ENCODE data around the gene RASD2. TPM values are rescaled to one million over a fixed set of nuclear protein-coding genes. Genes with fewer than 3 reads are reported as not detected.

The RASD2 gene
- total RNA-seq, 1 experiment from 2014 or later = 0.42 TPM

DNA sequence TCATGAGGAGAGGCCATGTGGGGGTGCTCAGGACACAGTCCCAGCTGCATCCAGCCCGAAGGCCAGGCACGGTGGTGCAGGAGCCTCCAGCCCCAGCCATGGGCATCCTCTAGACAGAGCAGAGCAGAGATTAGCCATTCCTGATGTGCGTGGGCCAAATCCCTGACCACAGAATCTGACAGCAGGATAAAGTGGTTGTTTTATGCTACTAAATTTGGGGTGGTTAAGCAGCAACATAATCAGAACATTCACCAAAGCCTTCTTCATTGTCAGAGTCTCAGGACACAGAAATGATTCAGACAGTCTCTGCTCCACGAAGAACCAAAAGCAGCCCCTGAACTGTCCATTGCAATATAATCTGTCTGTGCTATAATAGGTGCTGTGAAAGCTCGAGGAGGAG, 19.7 kb downstream of the RASD2 start:
- TF ChIP-seq CTCF (conservative IDR thresholded peaks at IDR 0.05) = no peak
- H4K5ac ChIP-seq (ENCODE audit: insufficient read length, low read depth, low read length) = no peak overlapping the region
- H3K4me2 ChIP-seq (ENCODE audit: insufficient read depth, insufficient read length, low read length) = no peak overlapping the region

More for the DNA sequence above, 19.7 kb downstream of the RASD2 start:
- no peak overlapping the region for H2BK120ac ChIP-seq (ENCODE audit: low read depth, low read length, poor library complexity, severe bottlenecking)
- no peaks in the 10 kb centered on the region for H3K9me3 ChIP-seq (ENCODE audit: control insufficient read depth, low read depth, low read length)
- H3K79me2 ChIP-seq (ENCODE audit: insufficient read depth, low read length) = no peaks in the 10 kb centered on the region
- Mint-ChIP-seq H3K36me3 (ENCODE audit: insufficient read depth in 1 of 3, low read depth in 3 of 3) (no peaks in the 10 kb centered on the region), H3K9me3 (no peaks in the 10 kb centered on the region), H3K4me1 (peaks cover 18 to 27% of the 10 kb centered on the region in 2 experiments), H3K4me3 (no peak overlapping the region), H3K27me3 (ENCODE audit: low read depth) (peaks cover 28% of the 10 kb centered on the region), H3K27ac (no peak overlapping the region)
- H2BK15ac ChIP-seq (ENCODE audit: low read depth, low read length) = no peak overlapping the region
- H3K18ac ChIP-seq (ENCODE audit: insufficient read length, low read depth, low read length) = no peak overlapping the region
- H3K23ac ChIP-seq (ENCODE audit: insufficient read length, low read depth, low read length) = no peak overlapping the region
- no peak overlapping the region for H2BK12ac ChIP-seq (ENCODE audit: insufficient read length, low read depth, low read length)
- peaks cover 9% of the 10 kb centered on the region; the same call in 1 of the 2 replicates for H3K4me1 ChIP-seq (ENCODE audit: insufficient read depth, low read length)
- no peak overlapping the region for H2BK5ac ChIP-seq (ENCODE audit: insufficient read length, low read length)
- H4K20me1 ChIP-seq (ENCODE audit: control insufficient read depth, insufficient read depth, insufficient read length) = no peaks in the 10 kb centered on the region
- no peak overlapping the region for H2AK5ac ChIP-seq (ENCODE audit: insufficient read length, low read length)
- H3K9ac ChIP-seq (ENCODE audit: extremely low read depth, insufficient read length, low read length) = no peak overlapping the region
- H3K56ac ChIP-seq (ENCODE audit: insufficient read length, low read depth, low read length) = no peak overlapping the region
- H3K4ac ChIP-seq (ENCODE audit: low read depth, low read length) = no peak overlapping the region
- H4K91ac ChIP-seq (ENCODE audit: insufficient read length, low read depth, low read length) = no peak overlapping the region
- H3K23me2 ChIP-seq (ENCODE audit: insufficient read length, low read depth, low read length, poor library complexity, severe bottlenecking) = no peaks in the 10 kb centered on the region
- H3K14ac ChIP-seq (ENCODE audit: insufficient read depth, low read length) = no peak overlapping the region
- H4K8ac ChIP-seq (replicated peaks; ENCODE audit: insufficient read length, low read depth, low read length) = no peak overlapping the region
- no peak for DNase-seq
- H2BK20ac ChIP-seq (ENCODE audit: low read depth, low read length, poor library complexity, severe bottlenecking) = no peak overlapping the region
- H3K27me3 ChIP-seq (ENCODE audit: insufficient read depth, low read length) = no peaks in the 10 kb centered on the region
- no peak overlapping the region for H3T11ph ChIP-seq (ENCODE audit: low read length)
- no peaks in the 10 kb centered on the region for H3K79me1 ChIP-seq (ENCODE audit: insufficient read depth, low read depth, low read length, poor library complexity, severe bottlenecking)
- no peak overlapping the region for H2AFZ ChIP-seq (ENCODE audit: low read length)
- no peak overlapping the region for H3K27ac ChIP-seq (ENCODE audit: insufficient read length, low read depth, low read length)
- WGBS (ENCODE audit: extremely low coverage, insufficient read length, low lambda C conversion rate) = no CpG with 5 or more reads among the region's 5 CpGs
